Medulla oblongata (tissue), 1 donor: ENCODE results near the gene SLC13A5.
"Not testable (repeated sequence)": the region's sequence is repeated elsewhere in the genome, so short reads cannot be mapped to it uniquely, and the experiment has no call there.

Experiments used
- DNase-seq: peaks from one replicate; pipeline ENCODE4 v3.0.0-alpha.2; 2015; ENCODE audit errors: extremely low spot score

The SLC13A5 gene

GRCh38 chr17:6684460-6684783 lies 28.7 kb downstream of the SLC13A5 start:
- no peak for DNase-seq

DNA sequence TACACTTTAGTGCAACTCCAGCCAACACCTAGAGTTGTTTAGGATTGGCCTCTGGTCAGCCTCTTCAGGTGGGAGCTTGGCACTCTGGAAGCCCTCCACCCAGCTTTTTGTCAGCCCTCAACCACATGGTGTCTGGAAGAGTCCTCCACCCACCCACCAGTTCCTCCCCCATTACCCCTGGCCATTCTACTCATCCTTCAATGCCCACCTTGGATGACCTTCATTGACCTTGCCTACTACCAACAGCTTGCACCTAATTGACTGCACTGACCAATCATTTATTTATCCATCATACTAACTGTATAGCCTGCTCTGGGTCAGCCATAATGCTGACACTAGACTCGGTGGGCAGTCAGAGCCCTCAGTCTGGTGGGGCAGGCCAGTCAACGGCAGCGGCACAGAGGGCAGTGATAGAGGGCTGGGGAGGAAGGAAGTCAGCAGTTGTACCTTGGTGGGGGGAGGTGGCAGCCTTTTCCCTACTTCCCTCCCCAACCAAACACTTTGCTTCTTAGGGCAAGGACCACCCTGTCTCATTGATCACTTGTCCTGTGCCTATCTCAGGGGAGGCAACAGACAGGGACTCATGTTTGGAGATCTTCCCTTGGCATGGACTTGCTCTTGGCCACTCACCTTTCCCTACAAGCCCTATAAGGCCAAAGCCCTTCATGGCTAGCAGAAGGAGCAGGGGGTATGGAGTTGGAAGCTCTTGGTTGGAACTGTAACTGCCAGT lies 29.3 kb downstream of the SLC13A5 start:
- no peak for DNase-seq

- no peak for DNase-seq
These were observed 30.0 kb downstream of the SLC13A5 start for GRCh38 chr17:6683081-6683684.

- DNase-seq: no peak
These were observed 30.8 kb downstream of the SLC13A5 start for GRCh38 chr17:6682339-6682738.

- no peak for DNase-seq
These were observed 31.5 kb downstream of the SLC13A5 start for GRCh38 chr17:6681671-6682070.

DNA sequence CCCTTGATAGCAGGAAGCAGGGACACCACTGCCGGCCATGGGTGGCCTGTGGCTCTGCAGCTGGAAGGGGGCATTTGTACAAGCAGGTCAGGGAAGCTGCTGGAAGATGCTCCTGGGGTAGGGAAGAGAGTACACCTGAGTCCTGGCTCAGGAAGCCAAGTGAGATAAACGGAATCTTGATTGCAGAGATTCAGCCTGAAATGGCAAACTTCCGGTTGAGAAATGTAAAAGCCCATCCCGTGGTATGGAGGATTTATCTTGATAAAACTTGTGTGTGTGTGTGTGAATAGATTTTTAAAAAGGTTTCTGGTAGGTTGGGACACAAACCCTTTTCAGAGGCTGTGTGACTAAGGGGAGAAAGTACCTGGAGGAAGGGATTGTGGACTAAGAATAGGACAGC lies 32.0 kb downstream of the SLC13A5 start:
- no peak for DNase-seq

GRCh38 chr17:6679241-6679640 lies 33.9 kb downstream of the SLC13A5 start:
- no peak for DNase-seq

DNA sequence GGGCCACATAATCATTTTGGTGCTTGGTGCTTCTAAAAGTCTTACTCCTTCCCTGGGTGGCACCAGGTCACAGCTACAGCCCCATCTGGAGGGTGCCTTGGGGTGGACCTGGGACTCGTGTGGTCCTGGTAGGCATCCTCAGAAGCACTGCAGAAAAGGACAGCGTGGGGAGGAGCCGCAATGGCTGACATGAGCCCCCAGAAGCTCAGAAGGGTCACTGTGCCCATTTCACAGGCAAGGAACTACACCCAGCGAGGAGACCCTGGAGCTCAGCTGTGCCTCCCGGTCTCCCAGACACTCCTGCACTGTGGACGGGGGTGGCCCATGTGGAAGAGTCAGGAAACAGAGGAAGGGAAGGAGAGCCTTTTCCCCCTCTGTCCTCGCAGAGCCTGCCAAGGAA lies 35.2 kb downstream of the SLC13A5 start:
- DNase-seq: no peak

DNA sequence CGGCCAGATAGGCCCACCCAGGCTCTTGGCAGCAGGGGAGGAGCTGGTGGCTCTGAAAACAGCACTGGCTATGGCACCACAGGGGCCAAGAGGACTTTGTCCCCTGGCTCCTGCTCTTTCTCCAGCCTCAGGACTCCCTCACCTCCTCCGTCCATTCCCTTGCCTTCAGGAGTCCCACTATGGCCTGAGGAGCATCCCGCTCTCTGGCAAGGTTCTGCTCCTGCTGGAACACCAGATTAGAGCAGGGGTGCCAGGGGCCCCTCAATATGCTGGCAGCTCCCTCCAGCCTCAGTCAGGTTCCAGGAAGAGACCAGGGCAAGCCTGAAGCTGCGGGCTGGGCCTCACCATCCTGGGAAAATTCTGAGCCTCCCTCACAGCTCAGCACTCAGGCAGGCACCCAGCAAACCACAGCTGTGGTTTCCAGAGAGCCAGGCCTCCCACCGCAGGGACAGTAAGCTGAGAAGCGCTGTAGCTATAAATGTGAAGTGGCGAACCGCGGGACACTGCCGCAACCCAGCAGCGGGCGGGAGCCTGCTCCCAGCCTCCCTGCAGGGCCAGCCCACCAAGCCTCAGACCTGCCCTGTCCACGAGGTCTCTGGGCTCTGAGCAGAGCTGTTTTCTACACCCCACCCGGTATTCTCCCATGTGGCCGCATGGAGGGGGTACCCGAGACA lies 35.9 kb downstream of the SLC13A5 start:
- no peak for DNase-seq

- no peak for DNase-seq
These were observed 36.4 kb downstream of the SLC13A5 start for GRCh38 chr17:6676802-6677157.

DNA sequence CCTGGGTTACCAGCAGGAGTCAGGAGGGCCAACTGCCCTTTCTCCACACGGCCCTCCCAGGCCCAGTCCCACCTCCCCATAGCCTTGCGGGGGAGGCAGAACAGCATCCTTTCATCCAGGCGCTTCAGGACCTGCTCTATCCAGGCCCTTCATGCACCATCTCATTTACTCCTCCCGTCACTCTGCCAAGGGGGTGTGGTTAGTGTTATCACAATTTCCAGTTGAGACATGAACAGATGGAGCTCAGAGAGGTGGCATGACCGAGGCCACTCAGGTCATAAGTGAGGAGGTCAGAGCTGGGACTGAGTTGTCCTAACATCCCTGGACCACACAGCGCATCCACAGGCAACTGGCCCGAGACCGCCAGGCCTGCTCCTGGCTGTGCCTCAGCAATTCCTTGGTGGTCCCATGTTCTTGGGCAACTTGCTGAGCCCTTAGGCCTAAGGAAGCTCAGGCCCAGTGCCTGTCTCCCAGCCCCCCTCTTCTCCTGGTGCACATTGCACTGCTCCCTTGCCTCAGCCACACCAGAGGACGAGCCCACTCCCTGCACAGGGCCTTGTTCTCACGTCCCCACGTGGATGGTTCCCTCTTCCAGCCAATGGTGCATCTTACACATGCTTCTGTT lies 37.9 kb downstream of the SLC13A5 start:
- DNase-seq: no peak

DNA sequence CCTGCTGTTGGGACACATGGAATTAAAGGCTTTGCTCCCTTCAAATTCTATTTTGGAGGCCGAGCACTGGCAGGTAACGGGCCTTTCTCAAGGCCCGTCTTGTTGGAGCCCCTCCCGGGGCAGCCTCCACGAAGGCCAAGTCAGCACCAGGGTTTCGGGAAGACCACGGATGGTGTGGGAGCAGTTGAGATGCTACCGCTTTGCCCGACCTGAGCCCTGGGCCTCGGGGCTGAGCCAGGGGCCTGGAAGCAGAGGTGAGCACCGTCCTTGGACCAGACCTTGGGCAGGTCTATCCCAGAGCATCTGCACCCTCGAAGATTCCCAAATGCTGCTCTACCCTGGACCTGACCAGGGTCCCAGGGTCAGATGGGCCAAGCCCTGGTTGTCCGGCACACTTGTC lies 38.6 kb downstream of the SLC13A5 start:
- no peak for DNase-seq

GRCh38 chr17:6671431-6671830 lies 41.7 kb downstream of the SLC13A5 start:
- DNase-seq: no peak

- no peak for DNase-seq
These were observed 42.2 kb downstream of the SLC13A5 start for GRCh38 chr17:6670999-6671398.

DNA sequence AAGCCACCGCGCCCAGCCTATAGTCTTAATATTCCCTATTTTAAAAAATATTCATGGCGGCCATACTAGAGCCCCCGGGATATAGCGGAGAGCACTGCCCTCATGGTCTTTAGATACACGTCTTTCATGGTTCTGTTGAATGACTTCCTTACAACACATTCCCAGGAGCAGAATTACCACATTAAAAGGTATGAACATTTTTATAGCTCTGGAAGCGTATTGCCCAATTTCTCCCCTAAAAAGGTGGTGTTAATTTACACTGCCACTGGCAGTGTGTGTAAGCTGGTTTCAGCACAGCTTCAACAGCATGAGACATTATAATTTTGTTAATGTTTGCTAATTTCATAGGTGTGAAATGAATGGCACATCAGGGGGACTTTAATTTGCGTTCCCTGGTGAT lies 42.6 kb downstream of the SLC13A5 start:
- DNase-seq: no peak

GRCh38 chr17:6669479-6670212 lies 43.5 kb downstream of the SLC13A5 start:
- no peak for DNase-seq

DNA sequence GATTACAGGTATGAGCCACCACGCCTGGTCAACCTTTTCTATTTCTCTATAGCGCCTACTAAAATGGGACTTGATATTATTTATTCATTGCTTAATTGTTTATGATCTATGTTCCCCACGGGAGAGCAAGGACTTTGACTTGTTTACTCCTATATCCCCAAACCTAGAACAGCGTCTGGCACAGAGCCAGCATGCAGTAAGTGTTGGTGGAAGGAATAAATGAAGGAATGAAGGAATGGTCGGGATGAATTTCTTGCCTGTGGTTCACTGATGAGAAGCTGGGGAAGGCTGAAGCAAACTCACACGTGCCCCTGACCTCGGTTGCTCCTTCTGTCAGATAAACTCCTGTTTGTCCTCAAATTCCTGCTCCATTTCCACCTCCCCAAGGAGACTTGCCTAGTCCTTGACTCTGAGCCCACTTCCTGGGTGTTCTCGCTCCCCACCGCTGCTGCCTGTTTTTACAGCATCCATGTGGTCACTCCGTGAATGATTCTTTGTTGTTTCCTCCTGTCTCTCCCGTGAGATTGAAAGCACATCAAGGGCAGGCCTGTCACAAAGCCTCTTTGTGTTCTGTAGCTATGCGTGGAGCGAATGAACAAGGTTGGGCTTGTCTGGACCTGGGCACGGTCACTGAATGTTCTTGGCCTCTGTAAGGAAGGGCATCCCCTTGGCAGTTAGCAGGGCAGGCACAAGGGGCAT lies 44.3 kb downstream of the SLC13A5 start:
- no peak for DNase-seq

DNA sequence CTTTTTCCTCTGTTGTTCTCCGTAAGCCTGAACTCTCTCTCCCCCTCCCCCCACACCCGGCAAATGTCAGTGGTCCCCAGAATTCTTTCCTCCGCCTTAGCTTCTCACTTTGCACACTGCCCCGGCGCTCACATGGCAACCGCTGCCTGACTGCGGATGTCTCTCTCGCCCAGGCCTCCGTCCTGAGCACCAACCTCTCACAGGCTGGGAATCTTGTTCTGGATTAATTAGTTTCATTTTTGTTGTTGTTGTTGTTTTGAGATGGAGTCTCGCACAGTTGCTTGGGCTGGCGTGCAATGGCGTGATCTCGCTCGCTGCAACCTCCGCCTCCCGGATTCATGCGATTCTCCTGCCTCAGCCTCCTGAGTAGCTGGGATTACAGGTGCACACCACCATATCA lies 45.0 kb downstream of the SLC13A5 start:
- no peak for DNase-seq

DNA sequence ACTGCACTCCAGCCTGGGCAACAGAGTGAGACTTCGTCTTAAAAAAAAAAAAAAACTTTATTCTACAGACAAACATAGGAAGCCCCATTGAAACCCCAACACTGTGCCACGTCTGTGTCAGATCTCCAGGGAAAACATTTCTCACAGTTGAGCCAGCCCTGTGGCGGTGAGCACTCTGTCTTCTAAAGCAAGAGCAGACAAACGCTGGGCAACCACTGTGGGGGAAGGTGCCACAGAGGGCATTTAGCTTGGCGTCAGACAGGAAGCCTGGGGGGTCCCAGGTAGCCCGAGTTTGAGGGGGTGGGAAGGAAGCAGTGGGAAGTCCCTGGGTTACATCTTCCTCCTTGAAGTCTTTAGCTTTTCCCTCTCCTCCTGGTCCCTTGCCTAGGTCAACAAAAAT lies 45.7 kb downstream of the SLC13A5 start:
- DNase-seq: no peak

DNA sequence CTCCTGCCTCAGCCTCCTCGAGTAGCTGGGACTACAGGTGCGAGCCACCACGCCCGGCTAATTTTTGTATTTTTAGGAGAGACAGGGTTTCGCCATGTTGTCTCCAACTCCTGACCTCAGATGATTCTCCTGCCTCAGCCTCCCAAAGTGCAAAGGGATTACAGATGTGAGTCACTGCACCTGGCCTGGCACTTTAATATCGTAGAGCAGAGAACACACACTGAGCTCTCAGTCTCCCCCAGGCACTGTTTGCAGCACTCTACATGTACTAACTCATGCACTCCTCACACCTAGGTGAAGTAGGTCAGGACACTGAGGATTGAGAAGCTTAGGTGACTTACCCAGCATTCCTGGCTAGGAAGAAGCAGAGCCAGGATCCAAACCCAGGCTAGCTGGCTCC lies 46.6 kb downstream of the SLC13A5 start:
- no peak for DNase-seq

DNA sequence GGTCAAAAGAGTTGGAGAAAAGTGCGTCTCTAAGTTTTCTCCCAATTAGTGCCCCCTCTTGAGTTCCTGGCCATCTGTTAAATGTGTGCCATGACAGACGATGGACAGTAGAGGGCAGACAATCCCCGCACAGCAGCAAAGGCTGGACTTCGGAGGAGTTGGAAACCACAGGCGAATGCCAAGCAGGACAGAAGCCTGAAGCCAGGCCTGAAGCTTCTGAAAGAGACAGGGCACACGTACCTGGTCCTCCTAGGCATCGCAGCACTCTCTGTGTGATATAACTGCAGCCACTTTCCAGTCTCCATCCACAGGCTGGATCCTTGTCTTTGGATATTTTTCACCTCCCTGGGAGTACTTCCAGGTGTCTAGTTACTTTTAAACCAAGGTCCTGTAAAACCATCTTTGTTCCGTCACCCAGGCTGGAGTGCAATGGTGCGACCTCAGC lies 47.1 kb downstream of the SLC13A5 start:
- DNase-seq: peak; percentile 90

DNA sequence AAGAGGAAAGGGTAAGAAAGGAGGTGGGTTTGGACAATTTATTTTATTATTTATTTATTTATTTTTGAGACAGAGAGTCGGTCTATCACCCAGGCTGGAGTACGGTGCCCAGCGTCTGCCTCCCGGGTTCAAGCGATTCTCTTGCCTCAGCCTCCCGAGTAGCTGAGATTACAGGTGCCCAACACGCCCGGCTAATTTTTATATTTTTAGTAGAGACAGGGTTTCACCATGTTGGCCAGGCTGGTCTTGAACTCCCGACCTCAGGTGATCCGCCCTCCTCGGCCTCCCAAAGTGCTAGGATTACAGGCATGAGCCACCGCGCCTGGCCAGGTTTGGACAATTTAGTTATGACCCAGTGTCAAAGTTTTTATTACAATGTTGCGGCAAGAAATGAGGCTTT lies 50.0 kb downstream of the SLC13A5 start:
- DNase-seq: not testable (repeated sequence)
